Measurements from ENCODE around the gene COPS6.

DNA sequence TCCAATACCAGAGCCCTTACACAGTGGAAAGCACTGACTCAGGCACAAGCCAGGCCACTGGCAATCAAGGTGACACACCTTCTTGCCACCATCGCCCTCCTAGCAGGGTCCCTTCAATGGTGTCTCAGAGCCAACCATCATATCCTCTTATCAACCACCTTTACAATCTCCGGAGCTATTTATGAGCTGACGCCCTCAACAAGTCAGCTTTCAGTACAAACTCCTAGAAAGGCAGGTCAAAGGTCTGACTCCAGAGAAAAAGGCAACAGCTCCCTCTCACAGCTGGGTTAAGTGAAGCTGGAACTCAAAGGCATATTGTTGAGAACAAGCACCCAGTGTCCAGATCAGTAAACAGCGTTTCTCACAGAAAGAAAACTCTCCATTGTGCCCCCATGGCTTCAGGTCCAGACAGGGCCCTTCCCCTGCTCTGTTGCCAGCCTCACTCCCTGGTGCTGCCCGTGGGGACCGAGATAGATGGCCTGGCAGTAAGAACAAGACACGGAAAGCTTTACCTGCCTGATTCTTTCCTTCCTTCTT, 9.7 kb upstream of the COPS6 start:
- TF ChIP-seq POLR2A (IDR thresholded peaks at IDR 0.05) (no peak), CTCF (IDR thresholded peaks at IDR 0.05) (no peak)
